Liver (tissue), 9 donors: ENCODE results near the gene ST6GAL1. TPM values are rescaled to one million over a fixed set of nuclear protein-coding genes. Genes with fewer than 3 reads are reported as not detected.
A peak's percentile ranks its signal among the peaks of the same experiment; 100 is the strongest.

Experiments
- DNase-seq: peaks from one replicate; pipeline ENCODE4 v3.0.0-alpha.2; 2017; ENCODE audit warnings: low spot score
- H3K27ac ChIP-seq, 2 donors: one replicate each; pipeline ENCODE4 v1.7.0; 2013; ENCODE audit warnings: inconsistent platforms in 2 of 2, low read length in 2 of 2, control low read depth in 1 of 2, low read depth in 1 of 2, mild to moderate bottlenecking in 1 of 2
- H3K27me3 ChIP-seq, 4 donors: one replicate each; pipeline versions ENCODE4 v1.6.1 to v1.7.0; 2013; ENCODE audit warnings: low read length in 3 of 4, inconsistent platforms in 1 of 4, mild to moderate bottlenecking in 1 of 4, moderate library complexity in 1 of 4; ENCODE audit not compliant: control insufficient read depth in 4 of 4, insufficient read depth in 4 of 4
- H3K36me3 ChIP-seq, 4 donors: one replicate each; pipeline versions ENCODE4 v1.6.1 to v1.7.0; 2013; ENCODE audit warnings: low read length in 3 of 4, mild to moderate bottlenecking in 3 of 4, low read depth in 1 of 4, moderate library complexity in 1 of 4; ENCODE audit not compliant: control insufficient read depth in 4 of 4, insufficient read depth in 3 of 4
- H3K4me1 ChIP-seq, 4 donors: one replicate each; pipeline versions ENCODE4 v1.6.1 to v1.7.0; 2013; ENCODE audit warnings: low read length in 3 of 4, mild to moderate bottlenecking in 3 of 4, moderate library complexity in 1 of 4; ENCODE audit not compliant: control insufficient read depth in 4 of 4, insufficient read depth in 4 of 4
- H3K4me3 ChIP-seq, 3 donors: one replicate each; pipeline versions ENCODE4 v1.6.1 to v1.7.0; 2013; ENCODE audit warnings: low read length in 3 of 3, control low read depth in 1 of 3, low read depth in 1 of 3, mild to moderate bottlenecking in 1 of 3
- H3K9ac ChIP-seq, 2 donors: one replicate each; pipeline ENCODE4 v1.7.0; 2013; ENCODE audit warnings: low read length in 2 of 2, mild to moderate bottlenecking in 2 of 2, moderate library complexity in 2 of 2, control low read depth in 1 of 2, low read depth in 1 of 2
- H3K9me3 ChIP-seq, 4 donors: one replicate each; pipeline versions ENCODE4 v1.6.1 to v1.7.0; 2013; ENCODE audit warnings: low read length in 3 of 4; ENCODE audit not compliant: control insufficient read depth in 4 of 4
- NR2F2 ChIP-seq: IDR thresholded peaks from 2 replicates; pipeline ENCODE4 v1.6.1; 2016; ENCODE audit warnings: antibody characterized with exemption
- WGBS: extraction: QIAGEN DNeasy Blood & Tissue Kit; methylation state at CpG from one replicate; pipeline ENCODE4 v1.1.7; 2013; 5-methylcytosine and 5-hydroxymethylcytosine counted together
- polyA plus RNA-seq, 2 donors: library from polyadenylated mRNA; stranded (reverse) in 1 of 2; unstranded in 1 of 2; fragments of 200-250 nt in 1 of 2; fragments of >200 nt in 1 of 2; fragmentation: Nextera tagmentation in 1 of 2; extraction: Ambion mirVana in 1 of 2; gene quantifications; one replicate each; pipeline versions ENCODE4 v1.2.1 to v1.2.3, GENCODE V29; 2013 to 2015
- total RNA-seq, 2 donors: library from RNA; depleted of rRNA; stranded (reverse); fragments of >200 nt; gene quantifications; one replicate each; pipeline ENCODE4 v1.2.3, GENCODE V29; 2014
- TF ChIP-seq, protein P1 (sequence below): IDR thresholded peaks from 2 replicates; pipeline ENCODE4 v1.6.1; 2016; ENCODE audit warnings: antibody characterized with exemption
- donor health status: healthy.
- donor health status: healthy.
- donor health status: healthy.
- donor health status: healthy.
- donor health status: healthy.

Gene ST6GAL1
- total and polyA plus RNA-seq, 4 donors = 102 to 425 (median 328) TPM

DNA sequence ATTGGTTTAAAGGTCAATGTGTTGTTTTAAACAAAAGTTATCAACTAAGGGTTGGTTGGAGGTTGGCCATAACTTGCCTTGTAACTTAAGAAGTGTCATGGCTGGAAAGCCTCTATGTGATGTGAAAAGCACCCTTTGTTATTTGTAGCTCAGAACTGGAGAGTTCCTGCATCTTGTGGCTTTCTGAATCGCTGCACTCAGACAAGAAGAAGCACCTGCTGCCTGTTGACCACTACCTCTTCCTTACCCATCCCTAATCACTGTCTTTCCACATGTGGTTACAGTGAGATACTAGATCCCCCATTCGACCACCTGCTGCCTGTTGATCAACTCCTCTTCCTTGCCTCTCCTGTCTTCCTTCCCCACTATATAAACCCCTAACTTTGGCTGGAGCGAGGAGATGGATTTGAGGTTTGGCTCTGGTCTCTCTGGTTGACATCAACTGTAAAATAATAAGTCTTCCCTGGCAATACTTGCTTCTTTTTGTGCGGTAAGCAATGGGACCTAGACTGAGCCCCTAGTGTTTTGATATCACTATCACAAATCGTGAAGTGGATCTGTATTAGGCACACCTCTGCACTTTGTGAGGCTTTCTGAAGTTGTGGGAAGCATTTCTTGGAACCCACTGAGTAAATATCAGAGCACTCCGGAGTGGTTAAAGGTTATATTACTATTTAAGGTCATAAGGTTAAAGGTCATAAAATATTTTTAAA is 195.1 kb downstream of the ST6GAL1 start:
- TF ChIP-seq, protein P1, sequence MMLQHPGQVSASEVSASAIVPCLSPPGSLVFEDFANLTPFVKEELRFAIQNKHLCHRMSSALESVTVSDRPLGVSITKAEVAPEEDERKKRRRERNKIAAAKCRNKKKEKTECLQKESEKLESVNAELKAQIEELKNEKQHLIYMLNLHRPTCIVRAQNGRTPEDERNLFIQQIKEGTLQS = no peak
- peak; percentile 36 for TF ChIP-seq NR2F2
- WGBS = 74% methylated on average over 6 of the region's 6 CpGs
- Histone ChIP-seq H3K27ac (no peak overlapping the region), H3K4me1 (no peaks in the 10 kb centered on the region), H3K27me3 (no peaks in the 10 kb centered on the region), H3K4me3 (no peak overlapping the region), H3K9ac (no peak overlapping the region), H3K9me3 (no peaks in the 10 kb centered on the region), H3K36me3 (no peaks in the 10 kb centered on the region)
- no peak for DNase-seq

Other genes starting within 250 kb of the ST6GAL1 start
- 100 to 1,000 TPM; 605 to 918 TPM for gene KNG1, start 213.2 kb upstream of the ST6GAL1 start, total RNA-seq
- 100 to 1,000 TPM; 647 to 785 TPM for gene KNG1, start 213.2 kb upstream of the ST6GAL1 start, polyA plus RNA-seq
- gene EIF4A2, start 146.9 kb upstream of the ST6GAL1 start, total RNA-seq = 100 to 1,000 TPM; 255 to 373 TPM
- gene EIF4A2, start 146.9 kb upstream of the ST6GAL1 start, polyA plus RNA-seq = 10 to 100 TPM; 81.4 to 89.9 TPM
- gene RFC4, start 124.0 kb upstream of the ST6GAL1 start, total RNA-seq = 10 to 100 TPM in 1 of 2 donors, 1 to 10 TPM in 1; 6.4 to 27.3 TPM
- 1 to 10 TPM; 4.6 to 6.2 TPM for gene RFC4, start 124.0 kb upstream of the ST6GAL1 start, polyA plus RNA-seq
- gene ADIPOQ, start 87.8 kb upstream of the ST6GAL1 start, total RNA-seq = not detected
- under 1 TPM in 1 of 2 donors, not detected in 1; 0.02 TPM for gene ADIPOQ, start 87.8 kb upstream of the ST6GAL1 start, polyA plus RNA-seq
- gene RPL39L, start 209.0 kb downstream of the ST6GAL1 start, total RNA-seq = 1 to 10 TPM; 1.1 to 6.6 TPM
- 1 to 10 TPM; 4.2 TPM for gene RPL39L, start 209.0 kb downstream of the ST6GAL1 start, polyA plus RNA-seq